A673 (cell line): ENCODE measurements around the gene NEK1.
"Not testable (repeated sequence)": the region's sequence is repeated elsewhere in the genome, so short reads cannot be mapped to it uniquely, and the experiment has no call there.

Experiments used
- EZH2 ChIP-seq: fragments of 200-600 bp; sonication (generic); IDR thresholded peaks from 2 replicates; pipeline ENCODE4 v1.6.1; 2017; ENCODE audit warnings: borderline replicate concordance, low read depth, mild to moderate bottlenecking, mixed read lengths, antibody characterized with exemption, low read length; ENCODE audit not compliant: poor library complexity, severe bottlenecking
- TF ChIP-seq, protein P1 (sequence below): fragments of 300-800, 200-600 bp; sonication (generic); conservative IDR thresholded peaks from 2 replicates; pipeline ENCODE4 v1.5.1; 2017; ENCODE audit warnings: low read depth, mild to moderate bottlenecking, antibody characterized with exemption, low read length, moderate library complexity, mixed read lengths

DNA sequence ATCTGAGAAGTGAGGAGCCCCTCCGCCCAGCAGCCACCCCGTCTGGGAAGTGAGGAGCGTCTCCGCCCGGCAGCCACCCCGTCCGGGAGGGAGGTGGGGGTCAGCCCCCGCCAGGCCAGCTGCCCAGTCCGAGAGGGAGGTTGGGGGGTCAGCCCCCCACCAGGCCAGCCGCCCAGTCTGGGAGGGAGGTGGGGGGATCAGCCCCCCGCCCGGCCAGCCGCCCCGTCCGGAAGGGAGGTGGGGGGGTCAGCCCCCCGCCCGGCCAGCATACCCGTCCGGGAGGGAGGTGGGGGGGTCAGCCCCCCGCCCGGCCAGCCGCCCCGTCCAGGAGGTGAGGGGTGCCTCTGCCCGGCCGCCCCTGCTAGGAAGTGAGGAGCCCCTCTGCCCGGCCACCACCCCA, 42.1 kb downstream of the NEK1 start:
- TF ChIP-seq, protein P1, sequence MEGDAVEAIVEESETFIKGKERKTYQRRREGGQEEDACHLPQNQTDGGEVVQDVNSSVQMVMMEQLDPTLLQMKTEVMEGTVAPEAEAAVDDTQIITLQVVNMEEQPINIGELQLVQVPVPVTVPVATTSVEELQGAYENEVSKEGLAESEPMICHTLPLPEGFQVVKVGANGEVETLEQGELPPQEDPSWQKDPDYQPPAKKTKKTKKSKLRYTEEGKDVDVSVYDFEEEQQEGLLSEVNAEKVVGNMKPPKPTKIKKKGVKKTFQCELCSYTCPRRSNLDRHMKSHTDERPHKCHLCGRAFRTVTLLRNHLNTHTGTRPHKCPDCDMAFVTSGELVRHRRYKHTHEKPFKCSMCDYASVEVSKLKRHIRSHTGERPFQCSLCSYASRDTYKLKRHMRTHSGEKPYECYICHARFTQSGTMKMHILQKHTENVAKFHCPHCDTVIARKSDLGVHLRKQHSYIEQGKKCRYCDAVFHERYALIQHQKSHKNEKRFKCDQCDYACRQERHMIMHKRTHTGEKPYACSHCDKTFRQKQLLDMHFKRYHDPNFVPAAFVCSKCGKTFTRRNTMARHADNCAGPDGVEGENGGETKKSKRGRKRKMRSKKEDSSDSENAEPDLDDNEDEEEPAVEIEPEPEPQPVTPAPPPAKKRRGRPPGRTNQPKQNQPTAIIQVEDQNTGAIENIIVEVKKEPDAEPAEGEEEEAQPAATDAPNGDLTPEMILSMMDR = not testable (repeated sequence)
- TF ChIP-seq EZH2 = not testable (repeated sequence)
